Forelimb muscle (tissue), 1 donor: ENCODE measurements around the gene SH3GL3. TPM values are rescaled to one million over a fixed set of nuclear protein-coding genes. Genes with fewer than 3 reads are reported as not detected.

Source experiments
- DNase-seq: peaks from one replicate; pipeline ENCODE4 v3.0.0-alpha.2; 2013; ENCODE audit warnings: low read depth
- polyA plus RNA-seq: library from polyadenylated mRNA; unstranded; fragments of 120-200 nt; gene quantifications from one replicate; pipeline ENCODE4 v1.2.1, GENCODE V29; 2013; ENCODE audit not compliant: insufficient read length

SH3GL3 gene
- polyA plus RNA-seq, 1 donor, result 6.5 TPM

DNA sequence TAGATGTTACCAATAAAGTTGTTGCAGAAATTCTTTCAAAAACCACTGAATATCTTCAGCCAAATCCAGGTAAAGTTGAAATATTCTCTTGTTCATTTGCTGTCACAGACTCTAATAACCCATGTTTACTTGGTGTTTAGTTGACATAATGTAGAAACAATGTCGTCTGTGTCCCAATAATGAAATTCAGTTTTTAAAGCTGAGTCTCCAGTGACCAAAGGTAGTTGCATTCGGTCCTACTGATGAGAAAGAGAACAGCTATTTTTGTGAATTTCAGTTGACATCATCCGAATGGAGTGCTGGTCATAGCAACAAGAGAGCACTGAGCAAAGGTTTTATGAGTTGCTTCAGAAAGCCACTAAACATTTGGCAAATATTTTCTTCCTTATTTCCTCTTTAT is 118.0 kb downstream of the SH3GL3 start:
- DNase-seq, result no peak

- DNase-seq, result no peak
These were observed 118.5 kb downstream of the SH3GL3 start for GRCh38 chr15:83565553-83566159.

GRCh38 chr15:83567318-83567717 is 120.2 kb downstream of the SH3GL3 start:
- no peak for DNase-seq

GRCh38 chr15:83569341-83569740 is 122.2 kb downstream of the SH3GL3 start:
- no peak for DNase-seq

- DNase-seq, result no peak
These were observed 123.6 kb downstream of the SH3GL3 start for GRCh38 chr15:83570756-83571155.

DNA sequence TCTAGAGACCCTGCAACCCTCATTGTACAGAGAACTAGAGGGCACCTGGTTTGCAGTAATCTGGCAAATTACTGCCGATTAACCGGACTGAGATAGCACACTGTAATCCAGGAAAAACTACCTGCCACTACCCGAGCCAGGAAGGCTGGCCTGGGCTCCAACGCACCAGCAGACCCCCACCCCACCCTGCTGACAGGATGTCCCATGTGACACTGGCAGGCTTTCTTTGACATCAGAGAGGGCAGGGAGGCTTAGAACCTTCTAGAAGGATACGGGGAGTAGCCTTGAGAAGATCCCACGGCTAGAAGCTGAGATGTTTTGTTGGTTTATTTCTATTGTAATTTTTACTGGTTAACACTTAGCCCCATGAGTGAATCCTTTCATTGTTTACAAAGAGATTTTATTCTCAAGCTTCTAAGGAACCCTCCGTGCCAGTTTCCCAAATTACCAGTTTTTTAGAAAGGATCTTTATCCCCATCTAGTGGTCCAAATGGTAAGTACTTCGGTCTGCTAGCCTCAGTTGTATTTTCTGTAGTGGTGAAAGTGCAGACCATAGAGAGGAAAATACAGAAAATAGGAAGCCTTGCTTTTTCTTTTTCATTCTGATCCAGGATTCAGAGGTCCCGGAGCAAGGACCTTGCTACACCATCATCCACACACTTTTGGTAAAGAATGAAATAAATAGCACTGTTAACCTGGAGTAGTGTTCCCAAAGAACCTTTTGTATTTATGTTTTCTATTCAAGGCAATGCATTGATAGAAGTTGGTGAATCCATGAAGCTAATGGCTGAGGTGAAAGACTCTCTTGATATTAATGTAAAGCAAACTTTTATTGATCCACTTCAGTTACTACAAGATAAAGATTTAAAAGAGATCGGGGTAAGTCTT is 124.9 kb downstream of the SH3GL3 start:
- DNase-seq, result no peak

- no peak for DNase-seq
These were observed 127.2 kb downstream of the SH3GL3 start for GRCh38 chr15:83574345-83574744.

DNA sequence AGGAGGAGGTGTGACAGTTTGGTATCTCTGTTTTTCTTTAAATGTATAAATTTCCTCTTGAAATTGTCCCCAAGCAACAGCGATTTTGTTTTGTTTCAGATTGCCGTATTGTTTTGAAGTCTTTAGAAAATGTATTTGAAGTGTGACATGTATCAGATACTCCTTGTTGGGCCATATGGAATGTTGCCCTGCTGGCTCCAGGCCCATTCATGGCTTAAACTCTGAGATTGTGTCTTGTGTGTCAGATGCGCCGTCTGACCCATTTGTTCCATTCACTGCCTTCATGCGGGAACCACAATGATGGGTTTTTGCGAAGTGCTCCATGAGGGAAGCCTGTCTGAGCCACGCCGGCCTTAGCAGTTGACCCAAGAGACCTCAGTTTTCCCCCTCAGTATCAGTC is 131.6 kb downstream of the SH3GL3 start:
- DNase-seq, result no peak

DNA sequence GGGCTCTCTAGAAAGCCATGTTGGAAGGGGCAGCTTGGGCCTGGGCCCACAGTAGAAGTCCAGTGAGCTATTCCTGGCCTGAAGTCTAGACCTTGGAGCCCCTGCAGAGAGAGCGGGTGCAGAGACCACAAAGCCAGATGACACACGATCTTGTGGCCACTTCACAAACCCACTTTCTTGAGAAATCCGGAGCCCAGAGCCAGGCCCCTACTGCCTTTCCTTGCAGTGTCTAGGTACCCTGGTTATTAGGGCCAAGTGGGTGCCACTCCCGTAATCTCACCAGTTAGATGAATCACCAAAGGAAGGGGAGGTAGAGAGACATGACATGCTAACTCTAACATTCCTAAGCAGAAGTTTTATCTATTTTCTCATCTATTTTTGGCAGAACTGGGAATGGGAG is 134.2 kb downstream of the SH3GL3 start:
- no peak for DNase-seq

GRCh38 chr15:83582381-83582780 is 135.2 kb downstream of the SH3GL3 start:
- no peak for DNase-seq

- no peak for DNase-seq
These were observed 138.6 kb downstream of the SH3GL3 start for GRCh38 chr15:83585601-83586335.

DNA sequence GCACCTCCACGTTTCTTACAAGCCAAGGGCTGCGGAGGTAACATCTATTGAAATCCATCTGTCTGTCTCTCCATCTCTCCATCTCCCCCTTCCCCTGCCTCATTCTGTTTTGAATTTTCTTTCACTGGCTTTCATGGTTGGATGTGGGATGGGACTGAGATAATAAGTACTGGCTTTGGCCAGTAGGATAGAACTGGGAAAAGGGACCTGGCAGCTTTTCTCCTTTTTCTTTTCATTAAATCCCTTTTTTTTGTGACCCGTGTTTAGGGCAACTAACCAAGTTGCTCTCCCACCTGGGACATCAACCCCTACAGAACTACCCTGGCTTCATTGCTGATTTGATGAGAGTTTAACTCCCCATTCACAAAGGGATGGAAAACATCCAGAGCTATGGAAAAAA is 139.9 kb downstream of the SH3GL3 start:
- no peak for DNase-seq

DNA sequence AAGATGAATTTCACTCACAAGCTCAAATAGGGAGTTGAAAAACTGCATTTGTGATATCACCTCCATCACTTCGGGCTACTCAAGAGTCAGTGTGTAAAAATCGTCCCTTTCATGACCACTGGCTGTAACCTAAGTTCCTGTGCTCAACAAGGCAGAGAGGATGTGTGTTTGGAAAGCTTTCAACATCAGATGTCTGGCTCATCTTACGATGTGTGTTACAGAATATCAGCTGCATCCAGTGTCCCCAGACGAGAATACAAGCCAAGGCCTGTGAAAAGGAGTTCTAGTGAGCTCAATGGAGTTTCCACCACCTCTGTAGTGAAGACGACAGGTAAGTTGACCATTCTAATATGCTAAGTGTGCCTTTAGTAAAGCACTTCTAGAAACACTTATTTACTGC is 141.3 kb downstream of the SH3GL3 start:
- no peak for DNase-seq

- DNase-seq, result no peak
These were observed 145.4 kb downstream of the SH3GL3 start for GRCh38 chr15:83592370-83593040.

DNA sequence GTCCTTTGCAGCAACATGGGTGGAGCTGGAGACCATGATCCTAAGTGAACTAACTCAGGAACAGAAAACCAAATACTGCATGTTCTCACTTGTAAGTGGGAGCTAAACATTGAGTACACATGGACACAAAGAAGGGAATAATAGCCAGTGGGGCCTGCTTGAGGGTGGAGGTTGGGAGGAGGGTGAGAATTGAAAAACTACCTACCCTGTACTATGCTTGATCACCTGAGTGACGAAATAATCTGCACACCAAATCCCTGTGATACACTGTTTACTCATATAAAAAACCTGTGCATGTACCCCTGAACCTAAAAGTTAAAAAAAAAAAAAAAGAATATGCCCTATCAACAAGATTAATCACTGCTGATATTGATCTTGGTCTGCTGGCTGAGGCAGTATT is 148.1 kb downstream of the SH3GL3 start:
- DNase-seq, result no peak

GRCh38 chr15:83598031-83598430 is 150.9 kb downstream of the SH3GL3 start:
- no peak for DNase-seq

- no peak for DNase-seq
These were observed 154.9 kb downstream of the SH3GL3 start for GRCh38 chr15:83602021-83602420.

DNA sequence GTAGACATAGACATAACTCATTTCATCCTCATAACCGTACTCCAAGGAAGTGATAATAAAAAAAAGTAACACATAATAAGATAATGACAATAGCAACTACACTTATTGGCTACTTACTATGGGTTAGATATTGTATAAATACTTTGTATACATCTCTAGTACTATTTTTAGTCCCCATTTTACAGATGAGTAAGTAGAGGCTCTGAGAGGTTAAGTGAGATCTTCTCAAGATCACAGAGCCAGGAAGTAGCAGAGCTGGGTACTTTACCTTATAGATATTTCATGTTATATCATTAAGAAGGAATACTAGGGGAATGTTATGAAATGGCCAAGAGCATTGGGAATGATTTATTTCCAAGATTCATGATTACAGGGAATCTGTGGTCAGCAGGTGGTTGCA is 157.4 kb downstream of the SH3GL3 start:
- DNase-seq, result no peak

GRCh38 chr15:83605111-83605945 is 158.2 kb downstream of the SH3GL3 start:
- no peak for DNase-seq

GRCh38 chr15:83610132-83610531 is 163.0 kb downstream of the SH3GL3 start:
- DNase-seq, result no peak
